Thyroid gland (tissue), 4 donors: ENCODE measurements around the gene LRRC27.

Experiments
- CTCF ChIP-seq, 6 experiments: fragments of 200-600 bp in 3 of 6; fragments of 450-650 bp in 3 of 6; sonication (generic) in 3 of 6; IDR thresholded peaks; one replicate each; pipeline ENCODE4 v1.5.1; 2016 to 2019; ENCODE audit warnings: antibody characterized with exemption in 6 of 6, mild to moderate bottlenecking in 2 of 6, inconsistent platforms in 1 of 6, moderate library complexity in 1 of 6
- POLR2A ChIP-seq, 2 donors: fragments of 450-650 bp; IDR thresholded peaks; one replicate each; pipeline ENCODE4 v1.6.1; 2017; ENCODE audit warnings: antibody characterized with exemption in 2 of 2, mild to moderate bottlenecking in 2 of 2, moderate library complexity in 1 of 2

- no peak for TF ChIP-seq CTCF (IDR thresholded peaks at IDR 0.05)
- TF ChIP-seq POLR2A (IDR thresholded peaks at IDR 0.05): no peak
Measured at GRCh38 chr10:132319853-132320653, 11.9 kb upstream of the LRRC27 start.
